Nephron (organoid): ENCODE measurements around the gene SPPL3.
A peak's percentile ranks its signal among the peaks of the same experiment; 100 is the strongest.

Experiments
- H3K27ac Mint-ChIP-seq, 3 experiments: 2 replicates each; pipeline ENCODE4 v1.8.0; 2020; ENCODE audit warnings: mixed read lengths in 3 of 3, mild to moderate bottlenecking in 2 of 3, moderate library complexity in 1 of 3
- H3K27me3 Mint-ChIP-seq: 2 replicates; pipeline ENCODE4 v1.8.0; 2021; ENCODE audit warnings: low read depth, mild to moderate bottlenecking, moderate library complexity, mixed read lengths
- H3K36me3 Mint-ChIP-seq: 2 replicates; pipeline ENCODE4 v1.8.0; 2020; ENCODE audit warnings: low read depth, mixed read lengths
- H3K4me1 Mint-ChIP-seq: 2 replicates; pipeline ENCODE4 v1.8.0; 2020; ENCODE audit warnings: mixed read lengths
- H3K4me3 Mint-ChIP-seq, 3 experiments: 2 replicates each; pipeline ENCODE4 v1.8.0; 2020; ENCODE audit warnings: mild to moderate bottlenecking in 3 of 3, mixed read lengths in 3 of 3, moderate library complexity in 2 of 3
- H3K9me3 Mint-ChIP-seq: 2 replicates; pipeline ENCODE4 v1.8.0; 2020; ENCODE audit warnings: mixed read lengths
- CTCF ChIP-seq, 3 experiments: fragments of 200-600 bp; sonication (generic); IDR thresholded peaks; one replicate each; pipeline ENCODE4 v1.5.0; 2021; ENCODE audit warnings: antibody characterized with exemption in 3 of 3; ENCODE audit not compliant: unreplicated experiment in 3 of 3

SPPL3 gene

DNA sequence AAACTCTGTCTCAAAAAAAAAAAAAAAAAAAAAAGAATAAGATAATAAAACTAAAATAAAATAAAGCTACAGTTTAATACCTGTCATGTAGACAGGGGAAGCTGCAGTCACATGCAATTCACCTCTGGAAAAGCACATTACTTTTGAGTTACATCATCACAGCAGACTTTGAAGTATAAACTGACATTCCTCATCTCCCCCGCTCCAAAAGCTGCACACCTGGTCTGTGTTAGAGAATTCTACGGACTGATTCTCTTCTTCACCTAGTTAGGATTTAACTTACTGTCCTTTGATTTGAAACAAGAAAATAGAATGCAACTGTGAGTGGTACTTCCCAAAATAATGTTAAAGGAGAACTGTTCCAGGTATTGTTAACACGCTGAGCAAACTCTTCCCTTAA lies 25.1 kb downstream of the SPPL3 start:
- no peak for TF ChIP-seq CTCF (IDR thresholded peaks at IDR 0.05; ENCODE audit: unreplicated experiment in 3 of 3)
- H3K4me1 Mint-ChIP-seq = no peaks in the 10 kb centered on the region
- no peaks in the 10 kb centered on the region for H3K27me3 Mint-ChIP-seq
- H3K9me3 Mint-ChIP-seq = peaks cover 6% of the 10 kb centered on the region
- H3K36me3 Mint-ChIP-seq = peaks cover 26% of the 10 kb centered on the region
- H3K4me3 Mint-ChIP-seq = no peak overlapping the region
- no peak overlapping the region for H3K27ac Mint-ChIP-seq

GRCh38 chr12:120874547-120875245 lies 29.5 kb downstream of the SPPL3 start:
- peaks cover 6% of the 10 kb centered on the region for H3K9me3 Mint-ChIP-seq
- H3K27ac Mint-ChIP-seq = no peak overlapping the region
- H3K4me3 Mint-ChIP-seq = no peak overlapping the region
- TF ChIP-seq CTCF (IDR thresholded peaks at IDR 0.05; ENCODE audit: unreplicated experiment in 3 of 3) = no peak
- peaks cover 26% of the 10 kb centered on the region for H3K36me3 Mint-ChIP-seq
- peaks cover 11% of the 10 kb centered on the region for H3K4me1 Mint-ChIP-seq
- no peaks in the 10 kb centered on the region for H3K27me3 Mint-ChIP-seq

DNA sequence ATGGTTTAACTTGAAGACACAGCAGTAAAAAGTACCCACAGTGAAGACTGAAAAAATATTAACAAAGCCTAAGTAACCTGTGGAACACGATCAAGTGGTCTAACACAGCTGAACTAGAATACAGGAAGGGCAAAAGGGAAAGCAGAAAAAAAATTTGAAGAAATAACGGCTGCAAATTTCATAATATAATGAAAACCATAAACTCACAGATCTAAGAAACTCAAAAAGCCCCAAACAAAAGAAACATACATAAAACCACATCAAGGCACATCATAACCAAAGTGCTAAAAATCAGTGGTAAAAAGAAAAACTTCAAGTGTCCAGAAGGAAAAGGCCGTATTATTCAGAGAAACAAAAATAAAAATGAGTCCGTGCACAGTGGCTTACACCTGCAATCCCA lies 30.9 kb downstream of the SPPL3 start:
- no peak for TF ChIP-seq CTCF (IDR thresholded peaks at IDR 0.05; ENCODE audit: unreplicated experiment in 3 of 3)
- Mint-ChIP-seq H3K9me3 (peaks cover 6% of the 10 kb centered on the region), H3K27me3 (no peaks in the 10 kb centered on the region), H3K27ac (peak overlapping the region in 1 of 3 experiments; percentile 67), H3K4me3 (no peak overlapping the region), H3K36me3 (peaks cover 17% of the 10 kb centered on the region), H3K4me1 (peaks cover 11% of the 10 kb centered on the region)

DNA sequence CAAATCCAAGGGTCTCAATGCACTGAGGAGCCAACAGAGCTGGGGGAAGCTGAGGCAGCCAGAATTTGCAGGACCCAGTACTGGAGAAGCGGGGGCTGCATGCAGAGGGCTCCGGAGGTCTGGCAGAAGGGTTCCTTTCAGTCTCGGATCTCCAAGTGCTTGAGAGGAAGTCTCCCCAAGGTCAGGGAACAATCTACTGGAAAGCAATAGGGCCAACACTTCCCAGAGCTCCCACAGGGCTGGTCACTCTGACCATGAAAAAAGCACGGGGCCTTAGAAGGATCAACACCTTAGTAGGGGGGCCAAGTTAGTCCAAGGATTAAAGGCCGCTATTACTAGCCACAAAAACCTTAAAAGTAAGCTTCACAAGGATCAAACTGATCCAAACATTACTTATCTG lies 31.7 kb downstream of the SPPL3 start:
- Mint-ChIP-seq H3K36me3 (peaks cover 17% of the 10 kb centered on the region), H3K4me3 (no peak overlapping the region), H3K9me3 (peaks cover 6% of the 10 kb centered on the region), H3K27me3 (no peaks in the 10 kb centered on the region), H3K27ac (peak overlapping the region; percentile 11 to 67 (median 44)), H3K4me1 (peaks cover 11% of the 10 kb centered on the region)
- TF ChIP-seq CTCF (IDR thresholded peaks at IDR 0.05; ENCODE audit: unreplicated experiment in 3 of 3) = no peak

DNA sequence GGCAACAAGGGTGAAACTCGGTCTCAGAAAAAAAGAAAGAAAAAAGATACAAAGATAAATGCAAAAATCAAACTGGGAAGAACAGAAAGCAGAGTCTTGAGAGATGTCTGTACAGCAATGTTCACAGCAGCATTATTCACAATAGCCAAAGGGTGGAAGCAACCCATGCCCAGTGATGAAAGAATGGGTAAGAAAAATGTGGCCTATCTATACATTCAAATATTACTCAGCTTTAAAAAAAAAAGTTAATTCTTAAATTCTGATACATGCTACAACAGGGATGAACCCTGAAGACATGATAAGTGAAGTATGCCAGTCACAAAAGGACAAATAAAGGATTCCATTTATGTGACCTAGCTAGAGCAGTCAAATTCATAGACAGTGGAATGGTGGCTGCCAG lies 33.7 kb downstream of the SPPL3 start:
- H3K9me3 Mint-ChIP-seq = no peaks in the 10 kb centered on the region
- no peak overlapping the region for H3K27ac Mint-ChIP-seq
- TF ChIP-seq CTCF (IDR thresholded peaks at IDR 0.05; ENCODE audit: unreplicated experiment in 3 of 3) = no peak
- H3K4me3 Mint-ChIP-seq = no peak overlapping the region
- H3K27me3 Mint-ChIP-seq = no peaks in the 10 kb centered on the region
- peaks cover 11% of the 10 kb centered on the region for H3K4me1 Mint-ChIP-seq
- H3K36me3 Mint-ChIP-seq = peaks cover 7% of the 10 kb centered on the region

DNA sequence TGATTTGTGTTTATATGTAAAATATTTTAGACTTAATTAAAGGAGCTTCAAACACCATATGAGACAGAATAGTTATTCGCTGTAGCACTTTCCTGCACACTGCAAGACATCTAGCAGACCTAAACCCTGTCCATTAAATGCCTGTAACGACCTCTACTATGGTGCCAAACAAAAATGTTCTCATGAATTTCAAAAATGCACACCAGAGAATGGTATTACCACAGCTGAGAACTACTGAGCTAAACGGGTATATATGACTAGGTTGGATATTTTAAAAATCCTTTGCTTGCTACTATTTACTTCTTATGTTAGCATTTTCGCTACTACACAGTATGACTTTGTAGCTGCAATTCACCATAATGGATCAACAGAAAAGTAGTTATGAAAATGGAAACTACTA lies 34.8 kb downstream of the SPPL3 start:
- Mint-ChIP-seq H3K9me3 (no peaks in the 10 kb centered on the region), H3K4me1 (peaks cover 11% of the 10 kb centered on the region), H3K4me3 (no peak overlapping the region), H3K27me3 (no peaks in the 10 kb centered on the region), H3K27ac (no peak overlapping the region), H3K36me3 (peaks cover 7% of the 10 kb centered on the region)
- no peak for TF ChIP-seq CTCF (IDR thresholded peaks at IDR 0.05; ENCODE audit: unreplicated experiment in 3 of 3)
